HepG2 (cell line): Measurements from ENCODE around the gene CENPK. TPM values are rescaled to one million over a fixed set of nuclear protein-coding genes. Genes with fewer than 3 reads are reported as not detected.
A peak's percentile ranks its signal among the peaks of the same experiment; 100 is the strongest.

Experiments
- AKNA ChIP-seq: sonication (generic); formaldehyde crosslinking; IDR thresholded peaks from 2 replicates; pipeline ENCODE4 v1.4.0; 2020; ENCODE audit warnings: missing genetic modification reagents, borderline replicate concordance
- ARNT2 ChIP-seq: sonication (generic); formaldehyde crosslinking; IDR thresholded peaks from 2 replicates; pipeline ENCODE4 v1.8.0; 2022; ENCODE audit warnings: mild to moderate bottlenecking, low read depth, missing genetic modification reagents, moderate library complexity
- CENPX ChIP-seq: sonication (generic); formaldehyde crosslinking; IDR thresholded peaks from 2 replicates; pipeline ENCODE4 v1.9.0; 2021; ENCODE audit warnings: mild to moderate bottlenecking, missing genetic modification reagents, moderate library complexity
- HOXA7 ChIP-seq: sonication (generic); formaldehyde crosslinking; IDR thresholded peaks from 2 replicates; pipeline ENCODE4 v1.8.1; 2022; ENCODE audit warnings: mild to moderate bottlenecking, missing genetic modification reagents, moderate library complexity
- MAFF ChIP-seq: IDR thresholded peaks from 2 replicates; pipeline ENCODE4 v1.6.1; 2011; ENCODE audit warnings: low read depth, low read length, improper control_type of control experiment
- RARG ChIP-seq: sonication (generic); formaldehyde crosslinking; IDR thresholded peaks from 2 replicates; pipeline ENCODE4 v1.4.0; 2020; ENCODE audit warnings: low read depth, mild to moderate bottlenecking, missing genetic modification reagents
- RNF2 ChIP-seq: fragments of 450-650 bp; conservative IDR thresholded peaks from 2 replicates; pipeline ENCODE4 v1.6.1; 2016; ENCODE audit warnings: low read depth
- RORA ChIP-seq: sonication (generic); formaldehyde crosslinking; IDR thresholded peaks from 2 replicates; pipeline ENCODE4 v1.5.0; 2020; ENCODE audit warnings: mild to moderate bottlenecking, missing genetic modification reagents, moderate library complexity
- SMARCE1 ChIP-seq: fragments of 450-650 bp; IDR thresholded peaks from 2 replicates; pipeline ENCODE4 v1.6.1; 2017; ENCODE audit warnings: borderline replicate concordance
- ZNF225 ChIP-seq: sonication (generic); formaldehyde crosslinking; IDR thresholded peaks from 2 replicates; pipeline ENCODE4 v1.4.0; 2020; ENCODE audit warnings: mild to moderate bottlenecking, missing genetic modification reagents
- ZNF24 ChIP-seq: fragments of 450-650 bp; IDR thresholded peaks from 2 replicates; pipeline ENCODE4 v1.6.1; 2017; ENCODE audit warnings: antibody characterized with exemption, mild to moderate bottlenecking
- ZNF598 ChIP-seq: sonication (generic); formaldehyde crosslinking; IDR thresholded peaks from 2 replicates; pipeline ENCODE4 v1.5.1; 2020; ENCODE audit warnings: mild to moderate bottlenecking, missing genetic modification reagents, borderline replicate concordance
- ZNF772 ChIP-seq: sonication (generic); formaldehyde crosslinking; IDR thresholded peaks from 2 replicates; pipeline ENCODE4 v1.5.0; 2020; ENCODE audit warnings: mild to moderate bottlenecking, missing genetic modification reagents
- polyA plus RNA-seq, 8 experiments: library from polyadenylated mRNA; depleted of rRNA in 3 of 8; stranded (reverse) in 7 of 8; unstranded in 1 of 8; fragments of >200 nt; fragmentation: Illumina TruSeq in 4 of 8; extraction: Trizol in 4 of 8; gene quantifications; 2 replicates each; pipeline versions ENCODE4 v1.2.1 to v1.2.3, GENCODE V29; 2011 to 2016; ENCODE audit warnings: low read depth in 4 of 8, missing spikeins in 1 of 8, mixed read lengths in 1 of 8; ENCODE audit not compliant: insufficient read depth in 1 of 8
- total RNA-seq, 5 experiments: library from RNA; depleted of rRNA; stranded (reverse); fragments of >200 nt; fragmentation: Illumina TruSeq; extraction: Trizol; gene quantifications; 2 replicates each; pipeline ENCODE4 v1.2.3, GENCODE V29; 2016; ENCODE audit warnings: low read depth in 1 of 5
- TF ChIP-seq, protein P1 (sequence below): sonication (generic); formaldehyde crosslinking; IDR thresholded peaks from 2 replicates; pipeline ENCODE4 v1.4.0; 2020; ENCODE audit warnings: missing genetic modification reagents, borderline replicate concordance
- TF ChIP-seq, protein P2 (sequence below): sonication (generic); formaldehyde crosslinking; conservative IDR thresholded peaks from 2 replicates; pipeline ENCODE4 v1.4.0; 2020; ENCODE audit warnings: missing genetic modification reagents
- TF ChIP-seq, protein P3 (sequence below): sonication (generic); formaldehyde crosslinking; IDR thresholded peaks from 2 replicates; pipeline ENCODE4 v1.4.0; 2020; ENCODE audit warnings: low read depth, mild to moderate bottlenecking, missing genetic modification reagents
- TF ChIP-seq, protein P4 (sequence below): sonication (generic); formaldehyde crosslinking; IDR thresholded peaks from 2 replicates; pipeline ENCODE4 v1.4.0; 2020; ENCODE audit warnings: mild to moderate bottlenecking, missing genetic modification reagents

CENPK gene
- total and polyA plus RNA-seq, 2 of the 13 experiments (the other 11 are each of a cell fraction or from before 2014, with no cell fraction given), result 14.3 to 54.4 TPM

DNA sequence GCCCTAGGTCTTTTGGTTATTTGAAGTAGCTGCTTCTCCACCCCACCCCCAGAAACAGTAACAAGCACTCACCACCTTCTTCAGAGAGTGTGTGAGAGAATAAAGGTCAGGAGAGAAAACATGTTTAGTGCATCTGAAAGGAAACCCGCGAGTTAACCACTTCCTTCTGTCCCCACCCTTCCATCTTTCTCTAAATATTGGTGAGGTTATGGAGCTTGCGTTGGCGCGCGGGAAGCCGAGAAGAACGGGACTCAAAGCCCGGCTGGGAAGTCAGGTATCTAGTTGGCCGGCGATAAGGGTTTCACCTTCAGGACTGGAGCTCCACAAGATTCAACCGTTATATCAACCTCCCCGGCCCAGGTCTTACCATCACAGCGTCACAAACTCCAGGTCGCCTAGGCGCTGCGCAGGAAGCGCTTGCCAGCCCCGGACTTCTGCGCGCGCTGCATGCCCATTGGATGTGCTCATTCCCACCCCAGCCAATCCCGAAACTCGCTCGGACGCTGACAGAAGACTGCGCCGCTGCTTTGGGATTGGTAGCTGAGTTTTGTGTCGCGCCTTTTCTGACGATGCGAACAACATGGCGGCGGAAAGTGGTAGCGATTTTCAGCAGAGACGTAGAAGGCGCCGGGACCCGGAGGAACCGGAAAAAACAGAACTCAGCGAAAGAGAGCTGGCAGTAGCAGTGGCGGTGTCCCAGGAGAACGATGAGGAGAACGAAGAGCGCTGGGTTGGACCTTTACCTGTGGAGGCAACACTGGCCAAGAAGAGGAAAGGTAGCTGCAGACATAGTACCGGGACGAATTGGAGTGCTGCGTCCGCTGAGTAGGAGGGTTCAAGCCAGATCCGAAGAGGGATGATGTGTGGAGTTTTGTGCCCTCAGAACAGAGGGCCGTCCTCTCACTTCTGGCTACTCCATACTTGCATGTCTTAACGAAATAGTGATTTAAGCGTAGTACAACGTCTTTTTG, at the start of gene CENPK, which contains the start of gene PPWD1 (continued):
- TF ChIP-seq HOXA7 (CRISPR knock-in tag) (no peak), AKNA (peak; percentile 84; the same call in 1 of the 2 replicates), RORA (CRISPR knock-in tag) (no peak), RNF2 (peak; percentile 65; the same call in 1 of the 2 replicates), RARG (CRISPR knock-in tag) (no peak), ZNF772 (CRISPR knock-in tag) (peak; percentile 37; the same call in 1 of the 2 replicates), ZNF598 (CRISPR knock-in tag) (peak; percentile 77; the same call in 1 of the 2 replicates), ZNF225 (0 out of 2 replicates have a peak, but pooled peaks have one; percentile 34), CENPX (no peak), ZNF24 (no peak), MAFF (peak; percentile 1; the same call in 1 of the 2 replicates), SMARCE1 (no peak), ARNT2 (CRISPR knock-in tag) (peak; percentile 94)
- TF ChIP-seq, protein P1, sequence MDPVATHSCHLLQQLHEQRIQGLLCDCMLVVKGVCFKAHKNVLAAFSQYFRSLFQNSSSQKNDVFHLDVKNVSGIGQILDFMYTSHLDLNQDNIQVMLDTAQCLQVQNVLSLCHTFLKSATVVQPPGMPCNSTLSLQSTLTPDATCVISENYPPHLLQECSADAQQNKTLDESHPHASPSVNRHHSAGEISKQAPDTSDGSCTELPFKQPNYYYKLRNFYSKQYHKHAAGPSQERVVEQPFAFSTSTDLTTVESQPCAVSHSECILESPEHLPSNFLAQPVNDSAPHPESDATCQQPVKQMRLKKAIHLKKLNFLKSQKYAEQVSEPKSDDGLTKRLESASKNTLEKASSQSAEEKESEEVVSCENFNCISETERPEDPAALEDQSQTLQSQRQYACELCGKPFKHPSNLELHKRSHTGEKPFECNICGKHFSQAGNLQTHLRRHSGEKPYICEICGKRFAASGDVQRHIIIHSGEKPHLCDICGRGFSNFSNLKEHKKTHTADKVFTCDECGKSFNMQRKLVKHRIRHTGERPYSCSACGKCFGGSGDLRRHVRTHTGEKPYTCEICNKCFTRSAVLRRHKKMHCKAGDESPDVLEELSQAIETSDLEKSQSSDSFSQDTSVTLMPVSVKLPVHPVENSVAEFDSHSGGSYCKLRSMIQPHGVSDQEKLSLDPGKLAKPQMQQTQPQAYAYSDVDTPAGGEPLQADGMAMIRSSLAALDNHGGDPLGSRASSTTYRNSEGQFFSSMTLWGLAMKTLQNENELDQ, result no peak
- TF ChIP-seq, protein P2, sequence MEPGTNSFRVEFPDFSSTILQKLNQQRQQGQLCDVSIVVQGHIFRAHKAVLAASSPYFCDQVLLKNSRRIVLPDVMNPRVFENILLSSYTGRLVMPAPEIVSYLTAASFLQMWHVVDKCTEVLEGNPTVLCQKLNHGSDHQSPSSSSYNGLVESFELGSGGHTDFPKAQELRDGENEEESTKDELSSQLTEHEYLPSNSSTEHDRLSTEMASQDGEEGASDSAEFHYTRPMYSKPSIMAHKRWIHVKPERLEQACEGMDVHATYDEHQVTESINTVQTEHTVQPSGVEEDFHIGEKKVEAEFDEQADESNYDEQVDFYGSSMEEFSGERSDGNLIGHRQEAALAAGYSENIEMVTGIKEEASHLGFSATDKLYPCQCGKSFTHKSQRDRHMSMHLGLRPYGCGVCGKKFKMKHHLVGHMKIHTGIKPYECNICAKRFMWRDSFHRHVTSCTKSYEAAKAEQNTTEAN (CRISPR knock-in tag), result peak; percentile 54; the same call in 1 of the 2 replicates
- TF ChIP-seq, protein P3, sequence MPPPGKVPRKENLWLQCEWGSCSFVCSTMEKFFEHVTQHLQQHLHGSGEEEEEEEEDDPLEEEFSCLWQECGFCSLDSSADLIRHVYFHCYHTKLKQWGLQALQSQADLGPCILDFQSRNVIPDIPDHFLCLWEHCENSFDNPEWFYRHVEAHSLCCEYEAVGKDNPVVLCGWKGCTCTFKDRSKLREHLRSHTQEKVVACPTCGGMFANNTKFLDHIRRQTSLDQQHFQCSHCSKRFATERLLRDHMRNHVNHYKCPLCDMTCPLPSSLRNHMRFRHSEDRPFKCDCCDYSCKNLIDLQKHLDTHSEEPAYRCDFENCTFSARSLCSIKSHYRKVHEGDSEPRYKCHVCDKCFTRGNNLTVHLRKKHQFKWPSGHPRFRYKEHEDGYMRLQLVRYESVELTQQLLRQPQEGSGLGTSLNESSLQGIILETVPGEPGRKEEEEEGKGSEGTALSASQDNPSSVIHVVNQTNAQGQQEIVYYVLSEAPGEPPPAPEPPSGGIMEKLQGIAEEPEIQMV (CRISPR knock-in tag), result no peak; the same call in none of the 2 replicates
- TF ChIP-seq, protein P4, sequence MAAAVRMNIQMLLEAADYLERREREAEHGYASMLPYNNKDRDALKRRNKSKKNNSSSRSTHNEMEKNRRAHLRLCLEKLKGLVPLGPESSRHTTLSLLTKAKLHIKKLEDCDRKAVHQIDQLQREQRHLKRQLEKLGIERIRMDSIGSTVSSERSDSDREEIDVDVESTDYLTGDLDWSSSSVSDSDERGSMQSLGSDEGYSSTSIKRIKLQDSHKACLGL, result peak; percentile 45; the same call in 1 of the 2 replicates
